Stimulated activated CD4-positive, alpha-beta T cell treated with anti-CD3 and anti-CD28 coated beads, TNF-alpha, amount 100 ng/mL, for 4 hours (primary cell): ENCODE measurements around the gene APOLD1.
A peak's percentile ranks its signal among the peaks of the same experiment; 100 is the strongest.
"Not testable (repeated sequence)": the region's sequence is repeated elsewhere in the genome, so short reads cannot be mapped to it uniquely, and the experiment has no call there.

Experiments
- DNase-seq, 3 experiments: peaks; one replicate each; pipeline ENCODE4 v3.0.0-alpha.2; 2020; ENCODE audit warnings: low read depth in 3 of 3

APOLD1 gene

GRCh38 chr12:12807970-12808702 is 22.7 kb downstream of the APOLD1 start:
- no peak for DNase-seq

GRCh38 chr12:12810553-12811021 is 25.1 kb downstream of the APOLD1 start:
- DNase-seq, result no peak

GRCh38 chr12:12811343-12811742 is 25.9 kb downstream of the APOLD1 start:
- DNase-seq, result no peak

GRCh38 chr12:12812174-12812573 is 26.7 kb downstream of the APOLD1 start:
- no peak for DNase-seq

- DNase-seq, result no peak
These were observed 27.2 kb downstream of the APOLD1 start for GRCh38 chr12:12812618-12813119.

- peak; percentile 92 to 94 (median 93) for DNase-seq
These were observed 28.0 kb downstream of the APOLD1 start, which contains the start of gene DDX47 for GRCh38 chr12:12813120-12814101. TSS of gene DDX47 (plus strand) at chr12:12813346. CDS start at chr12:12813368, 22 bp downstream.

GRCh38 chr12:12817616-12818015 is 32.2 kb downstream of the APOLD1 start:
- no peak for DNase-seq

GRCh38 chr12:12818701-12819100 is 33.2 kb downstream of the APOLD1 start:
- no peak for DNase-seq

- DNase-seq, result no peak
These were observed 33.8 kb downstream of the APOLD1 start for GRCh38 chr12:12819221-12819620.

GRCh38 chr12:12819752-12820311 is 34.4 kb downstream of the APOLD1 start:
- no peak for DNase-seq

- DNase-seq, result not testable (repeated sequence)
These were observed 34.9 kb downstream of the APOLD1 start for GRCh38 chr12:12820376-12820775.

- no peak for DNase-seq
These were observed 36.5 kb downstream of the APOLD1 start for GRCh38 chr12:12821975-12822374.

GRCh38 chr12:12822886-12823285 is 37.4 kb downstream of the APOLD1 start:
- no peak for DNase-seq

- no peak for DNase-seq
These were observed 37.8 kb downstream of the APOLD1 start for GRCh38 chr12:12823300-12823699.

GRCh38 chr12:12823811-12824210 is 38.4 kb downstream of the APOLD1 start:
- DNase-seq, result no peak

GRCh38 chr12:12835378-12836146 is 50.1 kb downstream of the APOLD1 start:
- DNase-seq, result no peak

- DNase-seq, result no peak
These were observed 51.1 kb downstream of the APOLD1 start for GRCh38 chr12:12836571-12836970.

- DNase-seq, result peak in 2 of 3 experiments; percentile 22 to 34
These were observed 51.8 kb downstream of the APOLD1 start for GRCh38 chr12:12837025-12837812.

- DNase-seq, result no peak
These were observed 52.3 kb downstream of the APOLD1 start for GRCh38 chr12:12837813-12838153.

- no peak for DNase-seq
These were observed 53.5 kb downstream of the APOLD1 start for GRCh38 chr12:12839003-12839395.
